ENCODE measurements around the gene ANKRD16. TPM values are rescaled to one million over a fixed set of nuclear protein-coding genes. Genes with fewer than 3 reads are reported as not detected.

Gene ANKRD16
- total RNA-seq, 1 donor from 2014 or later: 4.9 TPM

- Mint-ChIP-seq H3K9me3 (ENCODE audit: unreplicated experiment) (no peaks in the 10 kb centered on the region), H3K4me3 (ENCODE audit: unreplicated experiment) (peak overlapping the region; percentile 90), H3K4me1 (ENCODE audit: low read depth, unreplicated experiment) (peaks cover 27% of the 10 kb centered on the region), H3K27me3 (ENCODE audit: low read depth, unreplicated experiment) (no peaks in the 10 kb centered on the region), H3K36me3 (ENCODE audit: low read depth, unreplicated experiment) (peaks cover 2% of the 10 kb centered on the region), H3K27ac (ENCODE audit: unreplicated experiment) (peak overlapping the region; percentile 2)
- no peaks in the 10 kb centered on the region for H3K27me3 ChIP-seq (ENCODE audit: insufficient read depth, low read length)
- H3K36me3 ChIP-seq (ENCODE audit: insufficient read depth, low read length): peaks cover 17% of the 10 kb centered on the region
- H3K4me3 ChIP-seq (ENCODE audit: insufficient read depth, low read depth, low read length): no peak overlapping the region
- peaks cover 80% of the 10 kb centered on the region for H3K79me2 ChIP-seq (ENCODE audit: insufficient read depth, low read length)
- no peak overlapping the region for H3K27ac ChIP-seq (ENCODE audit: low read depth, low read length)
- FAIRE-seq (no peak), DNase-seq (ENCODE audit: low read depth) (peak; percentile 45)
- peaks cover 26% of the 10 kb centered on the region for H3K4me1 ChIP-seq (ENCODE audit: insufficient read depth, low read length)
- no peaks in the 10 kb centered on the region for H3K9me3 ChIP-seq (ENCODE audit: insufficient read depth, low read depth, low read length)
- no peak overlapping the region for H2AFZ ChIP-seq (ENCODE audit: low read depth, low read length)
- peaks cover 68% of the 10 kb centered on the region for H4K20me1 ChIP-seq (ENCODE audit: insufficient read depth, low read length)
- H3K4me2 ChIP-seq (ENCODE audit: low read length): peak overlapping the region; percentile 87
- TF ChIP-seq EZH2 (IDR thresholded peaks at IDR 0.05; ENCODE audit: insufficient read depth, low read length): no peak
- no peak for TF ChIP-seq CTCF (IDR thresholded peaks at IDR 0.05; ENCODE audit: insufficient read depth, low read depth, low read length)
- no peak overlapping the region for H3K9ac ChIP-seq (ENCODE audit: low read length)
Measured at GRCh38 chr10:5892007-5892406, 2.3 kb upstream of the ANKRD16 start.

- Histone ChIP-seq H3K4me2 (ENCODE audit: low read length) (peak overlapping the region; percentile 87), H3K9me3 (ENCODE audit: insufficient read depth, low read depth, low read length) (no peaks in the 10 kb centered on the region), H2AFZ (ENCODE audit: low read depth, low read length) (no peak overlapping the region), H3K36me3 (ENCODE audit: insufficient read depth, low read length) (peaks cover 17% of the 10 kb centered on the region), H4K20me1 (ENCODE audit: insufficient read depth, low read length) (peaks cover 59% of the 10 kb centered on the region), H3K27me3 (ENCODE audit: insufficient read depth, low read length) (no peaks in the 10 kb centered on the region), H3K9ac (ENCODE audit: low read length) (peak overlapping the region; percentile 92), H3K4me3 (ENCODE audit: insufficient read depth, low read depth, low read length) (peak overlapping the region; percentile 87), H3K27ac (ENCODE audit: low read depth, low read length) (peak overlapping the region; percentile 58), H3K4me1 (ENCODE audit: insufficient read depth, low read length) (peaks cover 26% of the 10 kb centered on the region), H3K79me2 (ENCODE audit: insufficient read depth, low read length) (peaks cover 71% of the 10 kb centered on the region)
- Mint-ChIP-seq H3K27me3 (ENCODE audit: low read depth, unreplicated experiment) (no peaks in the 10 kb centered on the region), H3K27ac (ENCODE audit: unreplicated experiment) (peak overlapping the region; percentile 78), H3K4me3 (ENCODE audit: unreplicated experiment) (peak overlapping the region; percentile 90), H3K9me3 (ENCODE audit: unreplicated experiment) (no peaks in the 10 kb centered on the region), H3K4me1 (ENCODE audit: low read depth, unreplicated experiment) (peaks cover 27% of the 10 kb centered on the region), H3K36me3 (ENCODE audit: low read depth, unreplicated experiment) (peaks cover 2% of the 10 kb centered on the region)
- DNase-seq (ENCODE audit: low read depth) (no peak), FAIRE-seq (no peak)
- no peak for TF ChIP-seq EZH2 (IDR thresholded peaks at IDR 0.05; ENCODE audit: insufficient read depth, low read length)
- TF ChIP-seq CTCF (IDR thresholded peaks at IDR 0.05; ENCODE audit: insufficient read depth, low read depth, low read length): no peak
Measured at GRCh38 chr10:5891009-5891408, 1.3 kb upstream of the ANKRD16 start.

GRCh38 chr10:5890452-5890915 lies 791 bp upstream of the ANKRD16 start:
- no peaks in the 10 kb centered on the region for H3K27me3 ChIP-seq (ENCODE audit: insufficient read depth, low read length)
- peak overlapping the region; percentile 90 for H3K4me3 Mint-ChIP-seq (ENCODE audit: unreplicated experiment)
- no peaks in the 10 kb centered on the region for H3K9me3 Mint-ChIP-seq (ENCODE audit: unreplicated experiment)
- H3K4me2 ChIP-seq (ENCODE audit: low read length): peak overlapping the region; percentile 87
- peaks cover 55% of the 10 kb centered on the region for H4K20me1 ChIP-seq (ENCODE audit: insufficient read depth, low read length)
- peaks cover 17% of the 10 kb centered on the region for H3K36me3 ChIP-seq (ENCODE audit: insufficient read depth, low read length)
- peak overlapping the region; percentile 92 for H3K9ac ChIP-seq (ENCODE audit: low read length)
- H3K36me3 Mint-ChIP-seq (ENCODE audit: low read depth, unreplicated experiment): peaks cover 4% of the 10 kb centered on the region
- H3K27ac Mint-ChIP-seq (ENCODE audit: unreplicated experiment): peak overlapping the region; percentile 78
- FAIRE-seq (no peak), DNase-seq (ENCODE audit: low read depth) (no peak)
- H3K4me1 ChIP-seq (ENCODE audit: insufficient read depth, low read length): peaks cover 26% of the 10 kb centered on the region
- peak overlapping the region; percentile 58 for H3K27ac ChIP-seq (ENCODE audit: low read depth, low read length)
- H3K27me3 Mint-ChIP-seq (ENCODE audit: low read depth, unreplicated experiment): no peaks in the 10 kb centered on the region
- TF ChIP-seq CTCF (IDR thresholded peaks at IDR 0.05; ENCODE audit: insufficient read depth, low read depth, low read length): no peak
- no peak for TF ChIP-seq EZH2 (IDR thresholded peaks at IDR 0.05; ENCODE audit: insufficient read depth, low read length)
- peak overlapping the region; percentile 87 for H3K4me3 ChIP-seq (ENCODE audit: insufficient read depth, low read depth, low read length)
- peaks cover 66% of the 10 kb centered on the region for H3K79me2 ChIP-seq (ENCODE audit: insufficient read depth, low read length)
- peaks cover 27% of the 10 kb centered on the region for H3K4me1 Mint-ChIP-seq (ENCODE audit: low read depth, unreplicated experiment)
- peak overlapping the region; percentile 59 for H2AFZ ChIP-seq (ENCODE audit: low read depth, low read length)
- H3K9me3 ChIP-seq (ENCODE audit: insufficient read depth, low read depth, low read length): no peaks in the 10 kb centered on the region

All from astrocyte (in vitro differentiated cells and primary cell).